C4-2B (cell line): ENCODE results near the gene PAQR9.

ENCODE experiments used
- CTCF ChIP-seq: fragments of 450-650 bp; conservative IDR thresholded peaks from 2 replicates; pipeline ENCODE4 v1.5.1; 2017; ENCODE audit warnings: mild to moderate bottlenecking
- ZFX ChIP-seq: fragments of 450-650 bp; IDR thresholded peaks from 2 replicates; pipeline ENCODE4 v1.6.1; 2017

GRCh38 chr3:142947799-142948575 lies 15.5 kb downstream of the PAQR9 start:
- TF ChIP-seq CTCF (no peak), ZFX (no peak)
